Measurements from ENCODE around the gene COBL. TPM values are rescaled to one million over a fixed set of nuclear protein-coding genes. Genes with fewer than 3 reads are reported as not detected.

The COBL gene
- total RNA-seq, 2 experiments from 2014 or later: not detected

- Mint-ChIP-seq H3K4me3 (no peak overlapping the region), H3K9me3 (ENCODE audit: low read depth) (no peaks in the 10 kb centered on the region), H3K36me3 (no peaks in the 10 kb centered on the region), H3K27ac (no peak overlapping the region), H3K4me1 (no peaks in the 10 kb centered on the region), H3K27me3 (no peaks in the 10 kb centered on the region)
- no peak for ATAC-seq
- CTCF ChIA-PET: no interaction called here
- DNase-seq: no peak
These were observed 28.0 kb upstream of the COBL start for GRCh38 chr7:51344406-51345138.

- H3K4me3 Mint-ChIP-seq: no peak overlapping the region
- no peak overlapping the region for H3K27ac Mint-ChIP-seq
- CTCF ChIA-PET: no interaction called here
- no peaks in the 10 kb centered on the region for H3K36me3 Mint-ChIP-seq
- no peak for ATAC-seq
- no peak for DNase-seq
- H3K4me1 Mint-ChIP-seq: no peaks in the 10 kb centered on the region
- no peaks in the 10 kb centered on the region for H3K9me3 Mint-ChIP-seq (ENCODE audit: low read depth)
- no peaks in the 10 kb centered on the region for H3K27me3 Mint-ChIP-seq
These were observed 24.3 kb upstream of the COBL start for GRCh38 chr7:51340936-51341335.

- Mint-ChIP-seq H3K36me3 (no peaks in the 10 kb centered on the region), H3K27ac (no peak overlapping the region), H3K27me3 (no peaks in the 10 kb centered on the region), H3K9me3 (ENCODE audit: low read depth) (no peaks in the 10 kb centered on the region), H3K4me1 (no peaks in the 10 kb centered on the region), H3K4me3 (no peak overlapping the region)
- ATAC-seq: no peak
- no peak for DNase-seq
- CTCF ChIA-PET: no interaction called here
These were observed 23.6 kb upstream of the COBL start for GRCh38 chr7:51340029-51340838.

- DNase-seq (no peak), ATAC-seq (no peak)
- CTCF ChIA-PET: no interaction called here
- Mint-ChIP-seq H3K4me1 (no peaks in the 10 kb centered on the region), H3K9me3 (ENCODE audit: low read depth) (no peaks in the 10 kb centered on the region), H3K36me3 (no peaks in the 10 kb centered on the region), H3K4me3 (no peak overlapping the region), H3K27ac (no peak overlapping the region), H3K27me3 (no peaks in the 10 kb centered on the region)
These were observed 18.4 kb upstream of the COBL start for GRCh38 chr7:51335057-51335456.

GRCh38 chr7:51329696-51330263, 13.2 kb upstream of the COBL start:
- CTCF ChIA-PET: no interaction called here
- ATAC-seq (no peak), DNase-seq (no peak)
- Mint-ChIP-seq H3K36me3 (no peaks in the 10 kb centered on the region), H3K27me3 (no peaks in the 10 kb centered on the region), H3K4me1 (no peaks in the 10 kb centered on the region), H3K4me3 (no peak overlapping the region), H3K27ac (no peak overlapping the region), H3K9me3 (ENCODE audit: low read depth) (no peaks in the 10 kb centered on the region)

GRCh38 chr7:51328351-51328801, 11.8 kb upstream of the COBL start:
- ATAC-seq: no peak
- DNase-seq: no peak
- CTCF ChIA-PET: no interaction called here
- no peaks in the 10 kb centered on the region for H3K27me3 Mint-ChIP-seq
- H3K27ac Mint-ChIP-seq: no peak overlapping the region
- H3K36me3 Mint-ChIP-seq: no peaks in the 10 kb centered on the region
- H3K9me3 Mint-ChIP-seq (ENCODE audit: low read depth): no peaks in the 10 kb centered on the region
- H3K4me3 Mint-ChIP-seq: no peak overlapping the region
- H3K4me1 Mint-ChIP-seq: no peaks in the 10 kb centered on the region

- DNase-seq (no peak), ATAC-seq (no peak)
- no peaks in the 10 kb centered on the region for H3K36me3 Mint-ChIP-seq
- no peak overlapping the region for H3K27ac Mint-ChIP-seq
- CTCF ChIA-PET: no interaction called here
- H3K9me3 Mint-ChIP-seq (ENCODE audit: low read depth): no peaks in the 10 kb centered on the region
- no peak overlapping the region for H3K4me3 Mint-ChIP-seq
- H3K27me3 Mint-ChIP-seq: no peaks in the 10 kb centered on the region
- no peaks in the 10 kb centered on the region for H3K4me1 Mint-ChIP-seq
These were observed 10.7 kb upstream of the COBL start for GRCh38 chr7:51327287-51327717.

GRCh38 chr7:51326656-51327286, 10.2 kb upstream of the COBL start:
- ATAC-seq: no peak
- no peak overlapping the region for H3K4me3 Mint-ChIP-seq
- no peaks in the 10 kb centered on the region for H3K9me3 Mint-ChIP-seq (ENCODE audit: low read depth)
- H3K27ac Mint-ChIP-seq: no peak overlapping the region
- CTCF ChIA-PET: no interaction called here
- H3K36me3 Mint-ChIP-seq: no peaks in the 10 kb centered on the region
- no peaks in the 10 kb centered on the region for H3K4me1 Mint-ChIP-seq
- no peaks in the 10 kb centered on the region for H3K27me3 Mint-ChIP-seq
- no peak for DNase-seq

GRCh38 chr7:51325908-51326307, 9.3 kb upstream of the COBL start:
- Mint-ChIP-seq H3K36me3 (no peaks in the 10 kb centered on the region), H3K9me3 (ENCODE audit: low read depth) (no peaks in the 10 kb centered on the region), H3K27ac (no peak overlapping the region), H3K27me3 (no peaks in the 10 kb centered on the region), H3K4me1 (no peaks in the 10 kb centered on the region), H3K4me3 (no peak overlapping the region)
- DNase-seq (no peak), ATAC-seq (no peak)
- CTCF ChIA-PET: no interaction called here

GRCh38 chr7:51325261-51325676, 8.7 kb upstream of the COBL start:
- Mint-ChIP-seq H3K27ac (no peak overlapping the region), H3K4me1 (no peaks in the 10 kb centered on the region), H3K27me3 (no peaks in the 10 kb centered on the region), H3K9me3 (ENCODE audit: low read depth) (no peaks in the 10 kb centered on the region), H3K36me3 (no peaks in the 10 kb centered on the region), H3K4me3 (no peak overlapping the region)
- DNase-seq (no peak), ATAC-seq (no peak)
- CTCF ChIA-PET: no interaction called here

- no peak for ATAC-seq
- no peaks in the 10 kb centered on the region for H3K4me1 Mint-ChIP-seq
- no peak for DNase-seq
- no peaks in the 10 kb centered on the region for H3K27me3 Mint-ChIP-seq
- no peaks in the 10 kb centered on the region for H3K36me3 Mint-ChIP-seq
- H3K27ac Mint-ChIP-seq: no peak overlapping the region
- H3K4me3 Mint-ChIP-seq: no peak overlapping the region
- no peaks in the 10 kb centered on the region for H3K9me3 Mint-ChIP-seq (ENCODE audit: low read depth)
- CTCF ChIA-PET: no interaction called here
These were observed 7.7 kb upstream of the COBL start for GRCh38 chr7:51324206-51324898.

- Mint-ChIP-seq H3K4me1 (peaks cover 3% of the 10 kb centered on the region), H3K4me3 (no peak overlapping the region), H3K27ac (no peak overlapping the region), H3K9me3 (ENCODE audit: low read depth) (no peaks in the 10 kb centered on the region), H3K27me3 (peaks cover 15% of the 10 kb centered on the region), H3K36me3 (no peaks in the 10 kb centered on the region)
- CTCF ChIA-PET: no interaction called here
- no peak for DNase-seq
- no peak for ATAC-seq
These were observed 5.4 kb upstream of the COBL start for GRCh38 chr7:51321961-51322515.

All from activated CD8-positive, alpha-beta memory T cell treated with anti-CD3 and anti-CD28 coated beads, Interleukin-2, amount 10 ng/mL, durations not matched to agents 7 days and 5 days (primary cell).